Stimulated activated CD4-positive, alpha-beta T cell treated with anti-CD3 and anti-CD28 coated beads, Interleukin-2, amount 100 ng/mL, for 48 hours (primary cell): ENCODE measurements around the gene AGBL4.

Experiments used
- DNase-seq, 2 donors: peaks; one replicate each; pipeline ENCODE4 v3.0.0-alpha.2; 2020

The AGBL4 gene

GRCh38 chr1:48756683-48757316, 1267.0 kb downstream of the AGBL4 start:
- DNase-seq = no peak

- no peak for DNase-seq
Measured at GRCh38 chr1:48753293-48753692, 1270.5 kb downstream of the AGBL4 start.

GRCh38 chr1:48750109-48750508, 1273.6 kb downstream of the AGBL4 start:
- DNase-seq = no peak

- DNase-seq = no peak
Measured at GRCh38 chr1:48749068-48749467, 1274.7 kb downstream of the AGBL4 start.

- DNase-seq = no peak
Measured at GRCh38 chr1:48746906-48747305, 1276.8 kb downstream of the AGBL4 start.

- no peak for DNase-seq
Measured at GRCh38 chr1:48744032-48744431, 1279.7 kb downstream of the AGBL4 start.

- no peak for DNase-seq
Measured at GRCh38 chr1:48743480-48743879, 1280.3 kb downstream of the AGBL4 start.

GRCh38 chr1:48741380-48741779, 1282.4 kb downstream of the AGBL4 start:
- no peak for DNase-seq

GRCh38 chr1:48740621-48741020, 1283.1 kb downstream of the AGBL4 start:
- no peak for DNase-seq

- DNase-seq = no peak
Measured at GRCh38 chr1:48739091-48739490, 1284.7 kb downstream of the AGBL4 start.

GRCh38 chr1:48738356-48738755, 1285.4 kb downstream of the AGBL4 start:
- no peak for DNase-seq

GRCh38 chr1:48735796-48736195, 1288.0 kb downstream of the AGBL4 start:
- no peak for DNase-seq

- DNase-seq = no peak
Measured at GRCh38 chr1:48730164-48730910, 1293.4 kb downstream of the AGBL4 start.

GRCh38 chr1:48728584-48728983, 1295.2 kb downstream of the AGBL4 start:
- DNase-seq = no peak

- DNase-seq = no peak
Measured at GRCh38 chr1:48726557-48727215, 1297.1 kb downstream of the AGBL4 start.

- DNase-seq = no peak
Measured at GRCh38 chr1:48726139-48726538, 1297.6 kb downstream of the AGBL4 start.

- DNase-seq = no peak
Measured at GRCh38 chr1:48725341-48726046, 1298.3 kb downstream of the AGBL4 start.

- DNase-seq = no peak
Measured at GRCh38 chr1:48720929-48721328, 1302.8 kb downstream of the AGBL4 start.

- no peak for DNase-seq
Measured at GRCh38 chr1:48718705-48719104, 1305.0 kb downstream of the AGBL4 start.

GRCh38 chr1:48718116-48718630, 1305.6 kb downstream of the AGBL4 start:
- no peak for DNase-seq

- no peak for DNase-seq
Measured at GRCh38 chr1:48717082-48717481, 1306.7 kb downstream of the AGBL4 start.

GRCh38 chr1:48715921-48716320, 1307.8 kb downstream of the AGBL4 start:
- DNase-seq = no peak

GRCh38 chr1:48710915-48711314, 1312.8 kb downstream of the AGBL4 start:
- no peak for DNase-seq
